ENCODE results near the gene FAM98A. TPM values are rescaled to one million over a fixed set of nuclear protein-coding genes. Genes with fewer than 3 reads are reported as not detected.

Gene FAM98A
- polyA plus RNA-seq, 1 of the 3 experiments (the other 2 are of a cell fraction): 231 TPM

DNA sequence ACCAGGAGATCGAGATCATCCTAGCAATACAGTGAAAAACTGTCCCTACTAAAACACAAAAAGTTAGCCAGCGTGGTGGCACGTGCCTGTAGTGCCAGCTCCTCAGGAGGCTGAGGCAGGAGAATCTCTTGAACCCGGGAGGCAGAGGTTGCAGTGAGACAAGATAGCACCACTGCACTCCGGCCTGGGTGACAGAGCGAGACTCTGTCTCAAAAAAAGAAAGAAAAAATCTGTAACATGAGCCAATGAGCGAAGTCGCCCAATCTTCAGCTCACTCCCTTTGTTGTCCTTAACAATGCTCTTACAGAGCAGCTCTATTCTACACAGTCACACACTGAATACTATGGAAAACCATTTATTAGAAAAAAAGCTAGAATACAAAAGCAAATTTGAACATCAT is 22.0 kb downstream of the FAM98A start:
- Histone ChIP-seq H3K4me1 (ENCODE audit: control insufficient read depth in 1 of 2, insufficient read depth in 2 of 2, low read depth in 1 of 2, low read length in 1 of 2) (no peaks in the 10 kb centered on the region), H3K9ac (no peak overlapping the region), H3K9me3 (no peaks in the 10 kb centered on the region), H3K9me2 (no peaks in the 10 kb centered on the region), H3K79me2 (ENCODE audit: insufficient read depth) (peaks cover 6% of the 10 kb centered on the region; the same call in 1 of the 2 replicates), H3K36me3 (replicated peaks in 1 of 2; ENCODE audit: control insufficient read depth in 1 of 2, insufficient read depth in 2 of 2, low read length in 1 of 2) (no peaks in the 10 kb centered on the region), H3K27ac (ENCODE audit: low read depth in 2 of 2, low read length in 1 of 2) (no peak overlapping the region), H3K4me2 (no peak overlapping the region), H3K27me3 (ENCODE audit: insufficient read depth) (no peaks in the 10 kb centered on the region), H2AFZ (ENCODE audit: low read depth) (no peak overlapping the region), H4K20me1 (ENCODE audit: insufficient read depth) (no peaks in the 10 kb centered on the region), H3K4me3 (ENCODE audit: low read depth in 2 of 2, low read length in 1 of 2) (no peak overlapping the region), H3F3A (replicated peaks; ENCODE audit: insufficient read depth) (peaks cover 9% of the 10 kb centered on the region)
- 94% methylated on average over 8 of the region's 8 CpGs for WGBS (ENCODE audit: low lambda C conversion rate)
- TF ChIP-seq NRF1 (IDR thresholded peaks at IDR 0.05; ENCODE audit: low read depth, low read length) (no peak), IRF3 (IDR thresholded peaks at IDR 0.05; ENCODE audit: low read depth, low read length) (no peak), CHD2 (IDR thresholded peaks at IDR 0.05; ENCODE audit: low read length, partially characterized antibody) (no peak), FOXJ3 (CRISPR knock-in tag; IDR thresholded peaks at IDR 0.05) (no peak), TAF1 (IDR thresholded peaks at IDR 0.05; ENCODE audit: borderline replicate concordance, low read depth, low read length) (no peak), MEF2A (IDR thresholded peaks at IDR 0.05; ENCODE audit: borderline replicate concordance, low read depth) (no peak)
- TF ChIP-seq, protein P1, sequence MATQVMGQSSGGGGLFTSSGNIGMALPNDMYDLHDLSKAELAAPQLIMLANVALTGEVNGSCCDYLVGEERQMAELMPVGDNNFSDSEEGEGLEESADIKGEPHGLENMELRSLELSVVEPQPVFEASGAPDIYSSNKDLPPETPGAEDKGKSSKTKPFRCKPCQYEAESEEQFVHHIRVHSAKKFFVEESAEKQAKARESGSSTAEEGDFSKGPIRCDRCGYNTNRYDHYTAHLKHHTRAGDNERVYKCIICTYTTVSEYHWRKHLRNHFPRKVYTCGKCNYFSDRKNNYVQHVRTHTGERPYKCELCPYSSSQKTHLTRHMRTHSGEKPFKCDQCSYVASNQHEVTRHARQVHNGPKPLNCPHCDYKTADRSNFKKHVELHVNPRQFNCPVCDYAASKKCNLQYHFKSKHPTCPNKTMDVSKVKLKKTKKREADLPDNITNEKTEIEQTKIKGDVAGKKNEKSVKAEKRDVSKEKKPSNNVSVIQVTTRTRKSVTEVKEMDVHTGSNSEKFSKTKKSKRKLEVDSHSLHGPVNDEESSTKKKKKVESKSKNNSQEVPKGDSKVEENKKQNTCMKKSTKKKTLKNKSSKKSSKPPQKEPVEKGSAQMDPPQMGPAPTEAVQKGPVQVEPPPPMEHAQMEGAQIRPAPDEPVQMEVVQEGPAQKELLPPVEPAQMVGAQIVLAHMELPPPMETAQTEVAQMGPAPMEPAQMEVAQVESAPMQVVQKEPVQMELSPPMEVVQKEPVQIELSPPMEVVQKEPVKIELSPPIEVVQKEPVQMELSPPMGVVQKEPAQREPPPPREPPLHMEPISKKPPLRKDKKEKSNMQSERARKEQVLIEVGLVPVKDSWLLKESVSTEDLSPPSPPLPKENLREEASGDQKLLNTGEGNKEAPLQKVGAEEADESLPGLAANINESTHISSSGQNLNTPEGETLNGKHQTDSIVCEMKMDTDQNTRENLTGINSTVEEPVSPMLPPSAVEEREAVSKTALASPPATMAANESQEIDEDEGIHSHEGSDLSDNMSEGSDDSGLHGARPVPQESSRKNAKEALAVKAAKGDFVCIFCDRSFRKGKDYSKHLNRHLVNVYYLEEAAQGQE (IDR thresholded peaks at IDR 0.05; ENCODE audit: low read depth, low read length): no peak
- DNase-seq: no peak
- ChIA-PET CTCF (interaction anchor here (0.6 to 1.4 kb wide), 3 partner anchors 101 to 544 kb away, joined by 3 read pairs; no protein-coding TSS in a partner anchor), POLR2A (no interaction called here)

- Histone ChIP-seq H3K9me3 (no peaks in the 10 kb centered on the region), H3K9me2 (no peaks in the 10 kb centered on the region), H3K27me3 (ENCODE audit: insufficient read depth) (no peaks in the 10 kb centered on the region), H3F3A (replicated peaks; ENCODE audit: insufficient read depth) (peaks cover 12% of the 10 kb centered on the region), H3K4me3 (ENCODE audit: low read depth in 2 of 2, low read length in 1 of 2) (no peak overlapping the region), H3K79me2 (ENCODE audit: insufficient read depth) (no peaks in the 10 kb centered on the region), H3K27ac (ENCODE audit: low read depth in 2 of 2, low read length in 1 of 2) (no peak overlapping the region), H4K20me1 (ENCODE audit: insufficient read depth) (no peaks in the 10 kb centered on the region), H3K4me1 (ENCODE audit: control insufficient read depth in 1 of 2, insufficient read depth in 2 of 2, low read depth in 1 of 2, low read length in 1 of 2) (no peaks in the 10 kb centered on the region), H3K36me3 (replicated peaks in 1 of 2; ENCODE audit: control insufficient read depth in 1 of 2, insufficient read depth in 2 of 2, low read length in 1 of 2) (no peaks in the 10 kb centered on the region), H3K4me2 (no peak overlapping the region), H3K9ac (no peak overlapping the region), H2AFZ (ENCODE audit: low read depth) (no peak overlapping the region)
- ChIA-PET CTCF (interaction anchor here (5.8 kb wide), 1 partner anchor 9 kb away, joined by 36 read pairs; no protein-coding TSS in a partner anchor), POLR2A (no interaction called here)
- no peak for DNase-seq
- TF ChIP-seq EP300 (IDR thresholded peaks at IDR 0.05; ENCODE audit: borderline replicate concordance in 1 of 2, low read depth in 1 of 2, low read length in 1 of 2): no peak
- TF ChIP-seq EZH2phosphoT487 (IDR thresholded peaks at IDR 0.05; ENCODE audit: borderline replicate concordance, low read depth): no peak
- TF ChIP-seq ELF1 (IDR thresholded peaks at IDR 0.05): no peak
- TF ChIP-seq, protein P1 (IDR thresholded peaks at IDR 0.05; ENCODE audit: low read depth, low read length): no peak
- TF ChIP-seq CTCF (IDR thresholded peaks at IDR 0.05): no peak
- TF ChIP-seq RAD21 (IDR thresholded peaks at IDR 0.05; ENCODE audit: low read length): no peak
- 86% methylated on average over 6 of the region's 6 CpGs for WGBS (ENCODE audit: low lambda C conversion rate)
Measured at GRCh38 chr2:33573657-33574056, 25.4 kb downstream of the FAM98A start.

All from SK-N-SH (cell line).